CD1c-positive myeloid dendritic cell (primary cell): ENCODE measurements around the gene KRTAP4-3.
A peak's percentile ranks its signal among the peaks of the same experiment; 100 is the strongest.
"Not testable (repeated sequence)": the region's sequence is repeated elsewhere in the genome, so short reads cannot be mapped to it uniquely, and the experiment has no call there.

ENCODE experiments used
- DNase-seq: peaks from one replicate; pipeline ENCODE4 v3.0.0-alpha.2; 2016; ENCODE audit errors: extremely low spot score

Gene KRTAP4-3

GRCh38 chr17:41168121-41168520 lies at the start of gene KRTAP4-3:
TSS of gene KRTAP4-3 (minus strand) at chr17:41168221. CDS start at chr17:41168172, 49 bp downstream.
- DNase-seq: no peak

- DNase-seq: no peak
Measured at GRCh38 chr17:41215681-41216080, 47.7 kb upstream of the KRTAP4-3 start.

- DNase-seq: no peak
Measured at GRCh38 chr17:41212524-41213169, 44.6 kb upstream of the KRTAP4-3 start.

GRCh38 chr17:41211845-41212466 lies 43.9 kb upstream of the KRTAP4-3 start:
- DNase-seq: no peak

- no peak for DNase-seq
Measured at GRCh38 chr17:41199421-41200078, 31.5 kb upstream of the KRTAP4-3 start.

GRCh38 chr17:41196068-41196467 lies 28.0 kb upstream of the KRTAP4-3 start:
- no peak for DNase-seq

- DNase-seq: no peak
Measured at GRCh38 chr17:41190328-41190727, 22.3 kb upstream of the KRTAP4-3 start.

GRCh38 chr17:41189837-41190318 lies 21.9 kb upstream of the KRTAP4-3 start, which contains the start of gene KRTAP9-1:
TSS of gene KRTAP9-1 (plus strand) at chr17:41189887. CDS start at chr17:41189887, 0 bp downstream.
- not testable (repeated sequence) for DNase-seq

- DNase-seq: no peak
Measured at GRCh38 chr17:41186872-41187271, 18.9 kb upstream of the KRTAP4-3 start.

- no peak for DNase-seq
Measured at GRCh38 chr17:41185001-41185400, 17.0 kb upstream of the KRTAP4-3 start.

GRCh38 chr17:41184480-41184961 lies 16.5 kb upstream of the KRTAP4-3 start, which contains the start of gene KRTAP4-1:
TSS of gene KRTAP4-1 (minus strand) at chr17:41184911. CDS start at chr17:41184854, 57 bp downstream.
- DNase-seq: no peak

GRCh38 chr17:41178843-41179616 lies 11.0 kb upstream of the KRTAP4-3 start:
- DNase-seq: no peak

- peak; percentile 59 for DNase-seq
Measured at GRCh38 chr17:41178341-41178740, 10.3 kb upstream of the KRTAP4-3 start.

GRCh38 chr17:41177727-41178271 lies 9.8 kb upstream of the KRTAP4-3 start, which contains the start of gene KRTAP4-2:
TSS of gene KRTAP4-2 (minus strand) at chr17:41178221. CDS start at chr17:41178164, 57 bp downstream.
- no peak for DNase-seq

GRCh38 chr17:41176744-41177387 lies 8.8 kb upstream of the KRTAP4-3 start:
- peak; percentile 74 for DNase-seq

- no peak for DNase-seq
Measured at GRCh38 chr17:41171886-41172285, 3.9 kb upstream of the KRTAP4-3 start.

- no peak for DNase-seq
Measured at GRCh38 chr17:41167561-41167960, 460 bp downstream of the KRTAP4-3 start.

- DNase-seq: no peak
Measured at GRCh38 chr17:41163828-41164227, 4.2 kb downstream of the KRTAP4-3 start.

GRCh38 chr17:41160648-41161047 lies 7.4 kb downstream of the KRTAP4-3 start, which contains the start of gene KRTAP4-4:
TSS of gene KRTAP4-4 (minus strand) at chr17:41160748. CDS start at chr17:41160691, 57 bp downstream.
- no peak for DNase-seq

GRCh38 chr17:41160190-41160589 lies 7.8 kb downstream of the KRTAP4-3 start:
- not testable (repeated sequence) for DNase-seq

GRCh38 chr17:41153856-41154255 lies 14.2 kb downstream of the KRTAP4-3 start:
- DNase-seq: no peak
